Osteocyte (in vitro differentiated cells): ENCODE measurements around the gene PDZD8. TPM values are rescaled to one million over a fixed set of nuclear protein-coding genes. Genes with fewer than 3 reads are reported as not detected.
"Not testable (repeated sequence)": the region's sequence is repeated elsewhere in the genome, so short reads cannot be mapped to it uniquely, and the experiment has no call there.

Experiments used
- DNase-seq: peaks from one replicate; pipeline ENCODE4 v3.0.0; 2021; ENCODE audit warnings: mixed read lengths; ENCODE audit not compliant: unreplicated experiment; ENCODE audit errors: extremely low spot score
- H3K27ac Mint-ChIP-seq: one replicate; pipeline ENCODE4 v1.8.0; 2021; ENCODE audit warnings: mild to moderate bottlenecking, mixed read lengths; ENCODE audit not compliant: unreplicated experiment
- H3K27me3 Mint-ChIP-seq: one replicate; pipeline ENCODE4 v1.8.0; 2021; ENCODE audit warnings: mixed read lengths; ENCODE audit not compliant: unreplicated experiment
- H3K36me3 Mint-ChIP-seq: one replicate; pipeline ENCODE4 v1.8.0; 2021; ENCODE audit warnings: mixed read lengths; ENCODE audit not compliant: unreplicated experiment
- H3K4me1 Mint-ChIP-seq: one replicate; pipeline ENCODE4 v1.8.0; 2021; ENCODE audit warnings: mixed read lengths; ENCODE audit not compliant: unreplicated experiment
- H3K4me3 Mint-ChIP-seq: one replicate; pipeline ENCODE4 v1.8.0; 2021; ENCODE audit warnings: mild to moderate bottlenecking, moderate library complexity, mixed read lengths; ENCODE audit not compliant: unreplicated experiment
- H3K9me3 Mint-ChIP-seq: one replicate; pipeline ENCODE4 v1.8.0; 2021; ENCODE audit warnings: mixed read lengths; ENCODE audit not compliant: unreplicated experiment
- CTCF ChIP-seq: fragments of 200-600 bp; sonication (generic); IDR thresholded peaks from 2 replicates; pipeline ENCODE4 v1.5.0; 2021; ENCODE audit warnings: antibody characterized with exemption, mild to moderate bottlenecking, moderate library complexity
- total RNA-seq: library from RNA; stranded (reverse); gene quantifications from 2 replicates; pipeline ENCODE4 v1.2.1, GENCODE V29; 2021

Gene PDZD8
- total RNA-seq, 1 donor from 2014 or later: 32.9 TPM

GRCh38 chr10:117313641-117314040 lies 61.6 kb downstream of the PDZD8 start:
- no peak for TF ChIP-seq CTCF
- no peak for DNase-seq
- Mint-ChIP-seq H3K4me3 (no peak overlapping the region), H3K9me3 (no peaks in the 10 kb centered on the region), H3K4me1 (no peaks in the 10 kb centered on the region), H3K27ac (no peak overlapping the region), H3K36me3 (peaks cover 22% of the 10 kb centered on the region), H3K27me3 (no peaks in the 10 kb centered on the region)

GRCh38 chr10:117312430-117312829 lies 62.8 kb downstream of the PDZD8 start:
- H3K27ac Mint-ChIP-seq: no peak overlapping the region
- H3K4me3 Mint-ChIP-seq: no peak overlapping the region
- H3K36me3 Mint-ChIP-seq: peaks cover 16% of the 10 kb centered on the region
- no peak for DNase-seq
- H3K9me3 Mint-ChIP-seq: no peaks in the 10 kb centered on the region
- no peak for TF ChIP-seq CTCF
- H3K27me3 Mint-ChIP-seq: no peaks in the 10 kb centered on the region
- H3K4me1 Mint-ChIP-seq: no peaks in the 10 kb centered on the region

- H3K27ac Mint-ChIP-seq: no peak overlapping the region
- no peaks in the 10 kb centered on the region for H3K27me3 Mint-ChIP-seq
- H3K4me1 Mint-ChIP-seq: no peaks in the 10 kb centered on the region
- H3K4me3 Mint-ChIP-seq: no peak overlapping the region
- H3K9me3 Mint-ChIP-seq: no peaks in the 10 kb centered on the region
- no peak for TF ChIP-seq CTCF
- no peak for DNase-seq
- peaks cover 15% of the 10 kb centered on the region for H3K36me3 Mint-ChIP-seq
Observed at GRCh38 chr10:117311261-117311660, 64.0 kb downstream of the PDZD8 start.

- Mint-ChIP-seq H3K27ac (no peak overlapping the region), H3K36me3 (peaks cover under 1% of the 10 kb centered on the region), H3K4me3 (no peak overlapping the region), H3K27me3 (no peaks in the 10 kb centered on the region), H3K4me1 (peaks cover 2% of the 10 kb centered on the region), H3K9me3 (peaks cover 8% of the 10 kb centered on the region)
- DNase-seq: no peak
- TF ChIP-seq CTCF: no peak
Observed at GRCh38 chr10:117306674-117307073, 68.6 kb downstream of the PDZD8 start.

- not testable (repeated sequence) for H3K27ac Mint-ChIP-seq, H3K27me3 Mint-ChIP-seq
- H3K9me3 Mint-ChIP-seq: peaks cover 14% of the 10 kb centered on the region
Observed at GRCh38 chr10:117303451-117303850, 71.8 kb downstream of the PDZD8 start.

GRCh38 chr10:117300671-117301070 lies 74.6 kb downstream of the PDZD8 start:
- no peaks in the 10 kb centered on the region for H3K27me3 Mint-ChIP-seq
- TF ChIP-seq CTCF: no peak
- H3K4me3 Mint-ChIP-seq: no peak overlapping the region
- H3K27ac Mint-ChIP-seq: no peak overlapping the region
- peaks cover 7% of the 10 kb centered on the region for H3K36me3 Mint-ChIP-seq
- peaks cover 6% of the 10 kb centered on the region for H3K4me1 Mint-ChIP-seq
- DNase-seq: no peak
- peaks cover 14% of the 10 kb centered on the region for H3K9me3 Mint-ChIP-seq

More at GRCh38 chr10:117303451-117303850, 71.8 kb downstream of the PDZD8 start:
- DNase-seq, H3K4me1 Mint-ChIP-seq, H3K36me3 Mint-ChIP-seq, H3K4me3 Mint-ChIP-seq: not testable (repeated sequence)
